Measurements from ENCODE around the gene IL1R1. TPM values are rescaled to one million over a fixed set of nuclear protein-coding genes. Genes with fewer than 3 reads are reported as not detected.

Gene IL1R1
- total and polyA plus RNA-seq, 10 donors = 7.6 to 163 (median 73.3) TPM

DNA sequence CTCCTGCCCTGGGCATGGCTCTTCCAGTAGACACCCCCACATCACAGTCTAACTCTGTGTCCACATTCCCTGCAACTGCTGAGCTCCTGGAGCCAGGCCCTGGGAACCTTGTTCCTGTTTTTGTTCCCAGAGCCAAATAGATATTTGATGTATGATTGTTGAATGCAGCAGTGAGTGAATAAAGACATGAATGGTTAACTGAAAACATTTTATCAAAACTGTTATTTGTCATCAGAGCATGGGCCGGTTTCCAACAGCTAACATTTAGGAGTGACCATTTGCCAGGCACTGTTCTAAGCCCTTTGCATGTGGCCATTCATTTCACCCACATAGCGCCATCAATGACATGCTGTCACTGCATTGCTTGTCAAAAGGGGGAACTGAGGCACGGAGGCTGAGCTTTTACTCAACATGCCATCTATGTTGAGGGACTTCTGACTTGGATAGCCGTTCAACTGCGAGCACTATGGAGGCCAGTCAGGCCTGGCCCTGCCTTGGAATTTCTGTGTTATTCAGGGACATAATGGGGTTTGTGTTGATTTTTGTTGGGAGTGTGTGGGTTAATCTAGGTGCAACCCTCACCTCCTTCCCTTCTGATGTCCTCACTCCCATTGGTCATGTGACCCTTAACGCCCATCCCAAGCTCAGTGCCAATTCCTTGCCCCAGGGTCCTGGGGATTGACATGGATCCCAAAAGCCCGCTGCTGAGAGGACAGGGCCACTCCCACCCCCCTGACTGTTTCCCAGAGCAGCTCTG is 12.6 kb downstream of the IL1R1 start:
- H3K9me3 ChIP-seq = peaks cover 0 to 4% (median 0%) of the 10 kb centered on the region in 8 donors
- no peaks in the 10 kb centered on the region for H3K27me3 ChIP-seq (replicated peaks in 1 of 7)
- TF ChIP-seq POLR2A (IDR thresholded peaks at IDR 0.05) = no peak
- TF ChIP-seq, protein P1, sequence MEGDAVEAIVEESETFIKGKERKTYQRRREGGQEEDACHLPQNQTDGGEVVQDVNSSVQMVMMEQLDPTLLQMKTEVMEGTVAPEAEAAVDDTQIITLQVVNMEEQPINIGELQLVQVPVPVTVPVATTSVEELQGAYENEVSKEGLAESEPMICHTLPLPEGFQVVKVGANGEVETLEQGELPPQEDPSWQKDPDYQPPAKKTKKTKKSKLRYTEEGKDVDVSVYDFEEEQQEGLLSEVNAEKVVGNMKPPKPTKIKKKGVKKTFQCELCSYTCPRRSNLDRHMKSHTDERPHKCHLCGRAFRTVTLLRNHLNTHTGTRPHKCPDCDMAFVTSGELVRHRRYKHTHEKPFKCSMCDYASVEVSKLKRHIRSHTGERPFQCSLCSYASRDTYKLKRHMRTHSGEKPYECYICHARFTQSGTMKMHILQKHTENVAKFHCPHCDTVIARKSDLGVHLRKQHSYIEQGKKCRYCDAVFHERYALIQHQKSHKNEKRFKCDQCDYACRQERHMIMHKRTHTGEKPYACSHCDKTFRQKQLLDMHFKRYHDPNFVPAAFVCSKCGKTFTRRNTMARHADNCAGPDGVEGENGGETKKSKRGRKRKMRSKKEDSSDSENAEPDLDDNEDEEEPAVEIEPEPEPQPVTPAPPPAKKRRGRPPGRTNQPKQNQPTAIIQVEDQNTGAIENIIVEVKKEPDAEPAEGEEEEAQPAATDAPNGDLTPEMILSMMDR (IDR thresholded peaks at IDR 0.05 in 8 of 11, conservative IDR thresholded peaks at IDR 0.05 in 3 of 11) = no peak
- TF ChIP-seq POLR2AphosphoS5 (IDR thresholded peaks at IDR 0.05) = no peak
- peak overlapping the region in 6 of 8 donors; percentile 22 to 68 (median 56) for H3K27ac ChIP-seq
- WGBS, 5 donors = 60 to 83% (median 69%) methylated on average over 7 of the region's 7 CpGs
- H3K4me3 ChIP-seq = no peak overlapping the region
- H3K36me3 ChIP-seq = peaks cover 0 to 93% (median 10%) of the 10 kb centered on the region in 6 donors
- DNase-seq = no peak
- H3K4me1 ChIP-seq = peaks cover 0 to 25% (median 4%) of the 10 kb centered on the region in 6 donors
- intact Hi-C loops (cut with DNase I; ENCODE audit: low total_unique reads) = no loop called here

DNA sequence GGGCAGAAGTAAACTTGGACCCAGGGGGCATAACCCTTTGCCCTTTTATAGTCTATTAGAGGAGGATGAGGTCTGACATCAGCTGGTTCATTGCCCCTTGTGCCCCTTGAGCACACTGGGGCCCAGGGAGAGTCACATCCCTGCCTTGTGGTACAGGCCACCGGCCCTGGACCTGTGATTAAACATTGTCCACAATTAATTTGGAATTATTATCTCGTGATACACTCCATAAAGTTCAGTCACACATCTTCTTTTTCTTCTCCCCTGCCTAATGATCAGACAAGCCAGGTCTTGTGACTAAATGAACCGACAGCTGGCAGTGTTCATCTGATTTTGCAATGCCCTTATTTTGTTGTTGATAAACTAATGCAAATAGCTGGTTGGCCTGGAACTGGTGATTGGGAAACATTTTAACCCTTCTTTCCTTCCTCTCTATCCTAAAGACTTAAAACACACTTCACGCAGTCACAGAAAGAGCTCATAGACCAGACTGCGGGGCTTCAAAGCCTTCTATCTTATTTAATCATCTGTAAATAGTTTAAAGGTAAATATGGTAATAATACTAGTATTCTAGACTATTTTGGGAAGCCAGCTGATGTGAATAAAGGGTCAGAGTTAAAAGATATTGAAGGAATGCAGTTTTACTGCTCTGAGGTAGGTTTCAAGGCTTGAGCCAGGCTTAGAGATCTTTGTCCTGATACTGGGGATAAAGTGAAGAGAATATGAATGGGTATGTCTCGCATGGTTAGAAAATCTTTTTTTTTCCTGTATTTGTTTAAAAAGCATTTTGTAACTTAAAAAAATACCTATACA is 13.4 kb downstream of the IL1R1 start:
- DNase-seq = no peak
- Histone ChIP-seq H3K36me3 (peaks cover 0 to 95% (median 10%) of the 10 kb centered on the region in 6 donors), H3K27me3 (replicated peaks in 1 of 7) (no peaks in the 10 kb centered on the region), H3K4me1 (peaks cover 0 to 21% (median 3%) of the 10 kb centered on the region in 6 donors), H3K9me3 (no peaks in the 10 kb centered on the region), H3K27ac (peak overlapping the region in 6 of 8 donors; percentile 22 to 68 (median 56)), H3K4me3 (no peak overlapping the region)
- TF ChIP-seq POLR2A (IDR thresholded peaks at IDR 0.05) = no peak
- TF ChIP-seq, protein P1 (IDR thresholded peaks at IDR 0.05 in 8 of 11, conservative IDR thresholded peaks at IDR 0.05 in 3 of 11) = no peak
- peak in 1 of 3 donors; percentile 37 for TF ChIP-seq POLR2AphosphoS5 (IDR thresholded peaks at IDR 0.05)
- WGBS, 5 donors = 42 to 73% (median 61%) methylated on average over 6 of the region's 6 CpGs
- intact Hi-C loops (cut with DNase I; ENCODE audit: low total_unique reads) = no loop called here

DNA sequence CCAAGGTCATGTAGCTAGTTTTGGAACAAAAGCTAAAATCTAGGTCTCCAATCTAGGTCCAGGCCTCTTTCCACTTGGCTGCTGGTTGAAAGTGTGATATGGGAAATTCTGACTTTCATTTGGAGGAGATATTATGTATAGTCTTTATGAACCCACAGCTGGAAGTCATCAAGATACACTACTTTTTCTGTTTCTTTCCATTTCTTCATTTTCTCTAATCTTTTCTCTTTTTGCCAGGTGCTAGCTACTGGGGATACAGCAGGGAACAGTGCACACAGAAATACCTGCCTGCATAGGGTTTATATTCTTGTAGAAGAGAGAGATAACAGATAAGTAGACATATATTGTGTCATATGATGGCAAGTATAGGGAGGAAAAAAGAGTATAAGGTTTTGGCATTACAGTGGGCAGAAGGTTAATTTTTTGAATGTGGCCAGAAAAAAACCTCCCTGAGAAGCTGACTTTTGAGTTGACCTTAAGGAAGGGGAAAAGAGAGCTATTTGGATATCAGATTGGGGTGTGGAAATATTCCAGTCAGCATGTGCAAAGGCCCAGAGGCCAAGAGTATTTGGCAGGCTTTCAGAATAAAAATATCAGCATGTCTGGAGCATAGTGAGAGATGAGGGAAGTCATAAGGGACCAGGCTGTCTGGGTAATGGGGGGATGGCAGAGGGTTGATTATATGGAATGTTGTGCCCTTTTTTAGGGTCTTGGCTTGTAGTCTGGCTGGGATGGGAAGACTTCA is 15.6 kb downstream of the IL1R1 start:
- no peak for TF ChIP-seq POLR2AphosphoS5 (IDR thresholded peaks at IDR 0.05)
- TF ChIP-seq POLR2A (IDR thresholded peaks at IDR 0.05) = no peak
- TF ChIP-seq, protein P1 (IDR thresholded peaks at IDR 0.05 in 8 of 11, conservative IDR thresholded peaks at IDR 0.05 in 3 of 11) = no peak
- H3K9me3 ChIP-seq = no peaks in the 10 kb centered on the region
- no peaks in the 10 kb centered on the region for H3K27me3 ChIP-seq (replicated peaks in 1 of 7)
- peaks cover 0 to 19% (median 3%) of the 10 kb centered on the region in 6 donors for H3K4me1 ChIP-seq
- H3K4me3 ChIP-seq = no peak overlapping the region
- DNase-seq = no peak
- peaks cover 0 to 88% (median 10%) of the 10 kb centered on the region in 6 donors for H3K36me3 ChIP-seq
- H3K27ac ChIP-seq = peak overlapping the region in 1 of 8 donors; percentile 14
- intact Hi-C loops (cut with DNase I; ENCODE audit: low total_unique reads) = no loop called here

All from spleen (tissue), 11 donors.